ENCODE results near the gene SPOCK2. TPM values are rescaled to one million over a fixed set of nuclear protein-coding genes. Genes with fewer than 3 reads are reported as not detected.
"Not testable (repeated sequence)": the region's sequence is repeated elsewhere in the genome, so short reads cannot be mapped to it uniquely, and the experiment has no call there.

Gene SPOCK2
- polyA plus RNA-seq (ENCODE audit: insufficient read length in 4 of 4): 100 to 1,000 TPM; 163 to 179 (median 163) TPM

- DNase-seq (ENCODE audit: low read depth in 4 of 4, low spot score in 3 of 4): no peak
Measured at GRCh38 chr10:72087969-72088888, at the start of gene SPOCK2. SPOCK2 (minus strand) TSS chr10:72088551; CDS start chr10:72088328, 223 bp downstream.

- no peak for DNase-seq (ENCODE audit: low read depth in 4 of 4, low spot score in 3 of 4)
Measured at GRCh38 chr10:72137583-72137982, 49.2 kb upstream of the SPOCK2 start.

GRCh38 chr10:72136225-72136624 lies 47.9 kb upstream of the SPOCK2 start:
- DNase-seq (ENCODE audit: low read depth in 4 of 4, low spot score in 3 of 4): not testable (repeated sequence)

GRCh38 chr10:72134785-72135767 lies 46.7 kb upstream of the SPOCK2 start:
- DNase-seq (ENCODE audit: low read depth in 4 of 4, low spot score in 3 of 4): no peak

GRCh38 chr10:72133517-72133916 lies 45.2 kb upstream of the SPOCK2 start:
- no peak for DNase-seq (ENCODE audit: low read depth in 4 of 4, low spot score in 3 of 4)

- no peak for DNase-seq (ENCODE audit: low read depth in 4 of 4, low spot score in 3 of 4)
Measured at GRCh38 chr10:72132854-72133253, 44.5 kb upstream of the SPOCK2 start.

GRCh38 chr10:72127571-72127970 lies 39.2 kb upstream of the SPOCK2 start:
- DNase-seq (ENCODE audit: low read depth in 4 of 4, low spot score in 3 of 4): no peak

- no peak for DNase-seq (ENCODE audit: low read depth in 4 of 4, low spot score in 3 of 4)
Measured at GRCh38 chr10:72126872-72127232, 38.5 kb upstream of the SPOCK2 start.

- DNase-seq (ENCODE audit: low read depth in 4 of 4, low spot score in 3 of 4): no peak
Measured at GRCh38 chr10:72126184-72126871, 38.0 kb upstream of the SPOCK2 start.

GRCh38 chr10:72124989-72125388 lies 36.6 kb upstream of the SPOCK2 start:
- peak in 1 of 4 donors; percentile 50 for DNase-seq (ENCODE audit: low read depth in 4 of 4, low spot score in 3 of 4)

GRCh38 chr10:72124381-72124780 lies 36.0 kb upstream of the SPOCK2 start:
- DNase-seq (ENCODE audit: low read depth in 4 of 4, low spot score in 3 of 4): no peak

GRCh38 chr10:72123616-72124015 lies 35.3 kb upstream of the SPOCK2 start:
- DNase-seq (ENCODE audit: low read depth in 4 of 4, low spot score in 3 of 4): no peak

GRCh38 chr10:72122221-72122620 lies 33.9 kb upstream of the SPOCK2 start:
- DNase-seq (ENCODE audit: low read depth in 4 of 4, low spot score in 3 of 4): no peak

GRCh38 chr10:72121389-72121788 lies 33.0 kb upstream of the SPOCK2 start:
- no peak for DNase-seq (ENCODE audit: low read depth in 4 of 4, low spot score in 3 of 4)

- no peak for DNase-seq (ENCODE audit: low read depth in 4 of 4, low spot score in 3 of 4)
Measured at GRCh38 chr10:72116372-72116771, 28.0 kb upstream of the SPOCK2 start.

GRCh38 chr10:72114706-72115450 lies 26.5 kb upstream of the SPOCK2 start:
- no peak for DNase-seq (ENCODE audit: low read depth in 4 of 4, low spot score in 3 of 4)

GRCh38 chr10:72110673-72111401 lies 22.5 kb upstream of the SPOCK2 start:
- no peak for DNase-seq (ENCODE audit: low read depth in 4 of 4, low spot score in 3 of 4)

GRCh38 chr10:72109636-72110157 lies 21.3 kb upstream of the SPOCK2 start:
- DNase-seq (ENCODE audit: low read depth in 4 of 4, low spot score in 3 of 4): no peak

Data from right renal pelvis (tissue), 4 donors.